HL-60/S4 (cell line): ENCODE results near the gene DNAJC5G.

Source experiments
- in situ Hi-C: fragments of 300-500 bp; cut with MboI; formaldehyde crosslinking; loops from 2 replicates; pipeline ENCODE4 v1.14.3; 2022; ENCODE audit warnings: low sequenced_read_pairs

Gene DNAJC5G

GRCh38 chr2:27275211-27276150 is at the start of gene DNAJC5G:
Gene DNAJC5G, plus strand, starts transcription at chr2:27275433. Its CDS starts 1,296 bp downstream, at chr2:27276729.
- in situ Hi-C loops = no loop called here

GRCh38 chr2:27225526-27225925 is 49.7 kb upstream of the DNAJC5G start:
- in situ Hi-C loops = no loop called here

- in situ Hi-C loops = no loop called here
Measured at GRCh38 chr2:27227501-27227900, 47.7 kb upstream of the DNAJC5G start.

GRCh38 chr2:27231921-27232320 is 43.3 kb upstream of the DNAJC5G start:
- in situ Hi-C loops = no loop called here

- in situ Hi-C loops = no loop called here
Measured at GRCh38 chr2:27233341-27233740, 41.9 kb upstream of the DNAJC5G start.

GRCh38 chr2:27236136-27236535 is 39.1 kb upstream of the DNAJC5G start:
- in situ Hi-C loops = no loop called here

- in situ Hi-C loops = no loop called here
Measured at GRCh38 chr2:27236626-27237025, 38.6 kb upstream of the DNAJC5G start.

- in situ Hi-C loops = no loop called here
Measured at GRCh38 chr2:27237341-27237945, 37.8 kb upstream of the DNAJC5G start.

- in situ Hi-C loops = no loop called here
Measured at GRCh38 chr2:27238976-27239375, 36.3 kb upstream of the DNAJC5G start.

GRCh38 chr2:27240406-27240805 is 34.8 kb upstream of the DNAJC5G start:
- in situ Hi-C loops = no loop called here

GRCh38 chr2:27241761-27242613 is 33.2 kb upstream of the DNAJC5G start:
- in situ Hi-C loops = no loop called here

GRCh38 chr2:27242614-27242951 is 32.6 kb upstream of the DNAJC5G start:
- in situ Hi-C loops = no loop called here

- in situ Hi-C loops = no loop called here
Measured at GRCh38 chr2:27243391-27244130, 31.7 kb upstream of the DNAJC5G start.

GRCh38 chr2:27245116-27245515 is 30.1 kb upstream of the DNAJC5G start:
- in situ Hi-C loops = no loop called here

- in situ Hi-C loops = no loop called here
Measured at GRCh38 chr2:27245626-27246025, 29.6 kb upstream of the DNAJC5G start.

GRCh38 chr2:27247893-27248292 is 27.3 kb upstream of the DNAJC5G start:
- in situ Hi-C loops = no loop called here

GRCh38 chr2:27249159-27249890 is 25.9 kb upstream of the DNAJC5G start:
- in situ Hi-C loops = no loop called here

- in situ Hi-C loops = no loop called here
Measured at GRCh38 chr2:27249891-27250651, 25.2 kb upstream of the DNAJC5G start.

- in situ Hi-C loops = no loop called here
Measured at GRCh38 chr2:27250652-27251379, 24.4 kb upstream of the DNAJC5G start.
